Renal cortex interstitium (tissue), 11 donors: ENCODE results near the gene MCAM. TPM values are rescaled to one million over a fixed set of nuclear protein-coding genes. Genes with fewer than 3 reads are reported as not detected.

Experiments
- DNase-seq, 11 donors: peaks; one replicate each; pipeline ENCODE4 v3.0.0-alpha.2; 2013; ENCODE audit warnings: low read depth in 9 of 11, low spot score in 4 of 11; ENCODE audit errors: extremely low read depth in 1 of 11
- polyA plus RNA-seq, 3 donors: library from polyadenylated mRNA; unstranded; fragments of 120-200 nt; gene quantifications; one replicate each; pipeline ENCODE4 v1.2.1, GENCODE V29; 2013; ENCODE audit not compliant: insufficient read length in 3 of 3

MCAM gene
- polyA plus RNA-seq, 3 donors, result 49.2 to 62.0 (median 55.5) TPM

- DNase-seq, result no peak
Observed at GRCh38 chr11:119350302-119350701, 33.4 kb upstream of the MCAM start.

GRCh38 chr11:119347940-119348605, 31.1 kb upstream of the MCAM start:
- DNase-seq, result no peak

- DNase-seq, result no peak
Observed at GRCh38 chr11:119347242-119347641, 30.3 kb upstream of the MCAM start.

- no peak for DNase-seq
Observed at GRCh38 chr11:119346605-119347004, 29.7 kb upstream of the MCAM start, which contains the start of gene MFRP. Gene MFRP (minus strand): TSS chr11:119346705. CDS start chr11:119346513, 192 bp downstream.

- no peak for DNase-seq
Observed at GRCh38 chr11:119345685-119346084, 28.8 kb upstream of the MCAM start.

GRCh38 chr11:119344291-119345010, 27.5 kb upstream of the MCAM start:
- DNase-seq, result no peak

- DNase-seq, result no peak
Observed at GRCh38 chr11:119343726-119344125, 26.8 kb upstream of the MCAM start.

- DNase-seq, result no peak
Observed at GRCh38 chr11:119342362-119343130, 25.6 kb upstream of the MCAM start.

GRCh38 chr11:119342023-119342300, 25.0 kb upstream of the MCAM start:
- no peak for DNase-seq

GRCh38 chr11:119341222-119342022, 24.5 kb upstream of the MCAM start:
- no peak for DNase-seq

GRCh38 chr11:119340335-119341221, 23.6 kb upstream of the MCAM start, which contains the start of gene C1QTNF5:
Gene C1QTNF5 (minus strand): TSS chr11:119340883. CDS start chr11:119340397, 486 bp downstream.
- peak in 4 of 11 donors; percentile 68 to 87 (median 83) for DNase-seq

GRCh38 chr11:119339589-119340334, 22.8 kb upstream of the MCAM start:
- DNase-seq, result peak in 1 of 11 donors; percentile 72

GRCh38 chr11:119338965-119339588, 22.1 kb upstream of the MCAM start:
- no peak for DNase-seq

GRCh38 chr11:119338318-119338890, 21.5 kb upstream of the MCAM start:
- DNase-seq, result peak in 3 of 11 donors; percentile 79 to 81 (median 79)

- no peak for DNase-seq
Observed at GRCh38 chr11:119337581-119338317, 20.8 kb upstream of the MCAM start.
